NB4 (cell line): ENCODE measurements around the gene ICAM3.

ENCODE experiments used
- CTCF ChIP-seq: IDR thresholded peaks from one replicate; pipeline ENCODE4 v1.5.1; 2012; ENCODE audit warnings: low read depth, low read length
- POLR2A ChIP-seq: IDR thresholded peaks from 2 replicates; pipeline ENCODE4 v1.6.1; 2011; ENCODE audit warnings: mild to moderate bottlenecking; ENCODE audit not compliant: insufficient read length; ENCODE audit errors: extremely low read depth
- TF ChIP-seq, protein P1 (sequence below): IDR thresholded peaks from 2 replicates; pipeline ENCODE4 v1.6.1; 2011; ENCODE audit warnings: low read depth, low read length

DNA sequence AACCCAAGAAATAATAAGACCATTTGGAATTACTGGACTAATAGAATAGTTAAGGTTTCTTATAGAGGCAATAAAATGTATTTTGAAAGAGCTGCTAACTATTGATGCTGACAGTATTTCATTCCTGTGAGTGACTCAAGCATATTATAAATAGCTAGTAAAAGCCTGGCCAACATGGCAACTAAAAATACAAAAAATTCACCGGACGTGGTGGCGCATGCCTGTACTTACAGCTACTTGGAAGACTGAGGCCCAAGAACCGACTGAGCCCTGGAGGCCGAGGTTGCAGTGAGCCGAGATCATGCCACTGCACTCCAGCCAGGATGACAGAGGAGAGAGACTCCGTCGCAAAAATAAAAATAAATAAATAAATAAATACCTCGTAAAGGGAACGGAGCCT is 5.4 kb upstream of the ICAM3 start:
- TF ChIP-seq CTCF (no peak), POLR2A (no peak)
- TF ChIP-seq, protein P1, sequence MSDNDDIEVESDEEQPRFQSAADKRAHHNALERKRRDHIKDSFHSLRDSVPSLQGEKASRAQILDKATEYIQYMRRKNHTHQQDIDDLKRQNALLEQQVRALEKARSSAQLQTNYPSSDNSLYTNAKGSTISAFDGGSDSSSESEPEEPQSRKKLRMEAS = no peak
